ENCODE results near the gene VAMP2. TPM values are rescaled to one million over a fixed set of nuclear protein-coding genes. Genes with fewer than 3 reads are reported as not detected.

The VAMP2 gene
- polyA plus RNA-seq, 1 donor from 2014 or later, result 98.3 TPM

DNA sequence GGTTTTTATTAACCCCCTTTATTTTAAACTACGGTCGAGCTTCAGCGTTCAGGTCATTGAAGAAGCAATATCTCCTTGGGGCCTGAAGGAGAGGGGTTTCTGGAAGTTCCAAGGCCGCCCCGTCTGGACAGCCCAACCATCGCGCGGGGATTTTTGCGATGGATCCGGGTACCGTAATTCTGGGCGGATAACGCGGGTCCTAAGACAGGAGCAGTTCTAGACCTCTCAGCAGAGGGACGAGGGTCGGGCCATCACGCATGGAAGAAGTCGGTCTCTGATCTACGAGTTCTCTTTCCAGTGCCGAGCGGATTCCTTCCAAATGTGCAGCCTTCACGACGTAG, 23.7 kb upstream of the VAMP2 start:
- Histone ChIP-seq H3K36me3 (ENCODE audit: insufficient read depth, low read length) (no peaks in the 10 kb centered on the region), H3K9me2 (ENCODE audit: insufficient read depth, low read length) (no peaks in the 10 kb centered on the region), H3K27me3 (ENCODE audit: insufficient read depth, low read depth, low read length) (no peaks in the 10 kb centered on the region), H3K9ac (ENCODE audit: low read length) (peak overlapping the region; percentile 77), H3K4me2 (ENCODE audit: low read length) (peak overlapping the region; percentile 28), H2AFZ (ENCODE audit: low read depth, low read length) (peak overlapping the region; percentile 45), H3K9me3 (ENCODE audit: low read length) (no peaks in the 10 kb centered on the region), H3K79me2 (replicated peaks; ENCODE audit: insufficient read depth, low read length) (no peaks in the 10 kb centered on the region), H3K4me3 (ENCODE audit: low read length) (peak overlapping the region; percentile 100), H4K20me1 (ENCODE audit: insufficient read depth) (peaks cover 3% of the 10 kb centered on the region), H3F3A (ENCODE audit: insufficient read depth, low read length, poor library complexity, severe bottlenecking) (peaks cover 8% of the 10 kb centered on the region), H3K27ac (ENCODE audit: low read length) (peak overlapping the region; percentile 87)
- TF ChIP-seq RAD21 (conservative IDR thresholded peaks at IDR 0.05) (no peak), POLR2AphosphoS5 (IDR thresholded peaks at IDR 0.05) (no peak), MXI1 (conservative IDR thresholded peaks at IDR 0.05; ENCODE audit: poor library complexity, severe bottlenecking) (peak; percentile 6)

DNA sequence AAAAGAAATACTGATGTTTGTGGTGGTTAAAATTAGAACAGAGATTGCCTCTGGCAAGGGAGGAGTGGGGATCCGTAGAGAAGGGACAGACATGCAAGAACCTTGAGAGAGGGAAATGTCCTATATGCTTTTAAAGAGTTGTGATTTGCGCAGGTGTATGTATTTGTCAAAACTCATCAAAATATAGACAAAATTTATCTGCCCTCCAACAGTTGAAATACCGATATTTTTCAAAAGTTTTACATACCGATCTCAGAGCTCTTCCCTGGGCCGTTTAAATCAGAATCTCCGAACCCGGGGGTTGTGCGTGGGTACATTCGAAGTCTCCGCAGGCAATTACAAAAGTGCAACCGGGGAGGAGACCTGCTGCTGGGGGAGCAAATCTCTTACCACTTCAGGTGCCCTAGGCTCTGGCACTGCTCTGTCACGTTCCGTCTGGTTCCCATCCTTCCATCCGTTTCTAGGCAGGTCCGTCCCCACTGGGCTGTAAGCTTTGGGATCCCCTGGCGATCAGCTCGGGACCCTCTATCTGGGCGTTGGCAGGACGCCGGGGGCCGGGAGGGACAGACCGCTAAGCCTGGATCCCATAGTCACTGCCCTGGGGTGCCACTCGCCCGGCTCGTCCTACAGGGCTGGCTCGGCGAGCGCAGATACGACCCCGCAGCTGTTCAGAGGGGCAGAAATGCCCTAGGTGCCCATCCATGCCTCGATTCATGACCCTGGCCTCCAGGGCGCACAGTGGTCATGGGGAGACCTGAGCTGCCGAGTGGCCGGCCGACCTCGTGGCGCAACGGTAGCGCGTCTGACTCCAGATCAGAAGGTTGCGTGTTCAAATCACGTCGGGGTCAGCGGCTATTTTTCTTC, 23.1 kb upstream of the VAMP2 start:
- H2AFZ ChIP-seq (ENCODE audit: low read depth, low read length), result no peak overlapping the region
- H3K27ac ChIP-seq (ENCODE audit: low read length), result peak overlapping the region; percentile 87
- H3F3A ChIP-seq (ENCODE audit: insufficient read depth, low read length, poor library complexity, severe bottlenecking), result peaks cover 7% of the 10 kb centered on the region
- H3K9me3 ChIP-seq (ENCODE audit: low read length), result no peaks in the 10 kb centered on the region
- no peaks in the 10 kb centered on the region for H3K27me3 ChIP-seq (ENCODE audit: insufficient read depth, low read depth, low read length)
- H3K4me3 ChIP-seq (ENCODE audit: low read length), result peak overlapping the region; percentile 100
- no peaks in the 10 kb centered on the region for H3K9me2 ChIP-seq (ENCODE audit: insufficient read depth, low read length)
- peak overlapping the region; percentile 77 for H3K9ac ChIP-seq (ENCODE audit: low read length)
- peaks cover 3% of the 10 kb centered on the region for H4K20me1 ChIP-seq (ENCODE audit: insufficient read depth)
- H3K4me2 ChIP-seq (ENCODE audit: low read length), result peak overlapping the region; percentile 80
- H3K79me2 ChIP-seq (replicated peaks; ENCODE audit: insufficient read depth, low read length), result no peaks in the 10 kb centered on the region
- H3K36me3 ChIP-seq (ENCODE audit: insufficient read depth, low read length), result no peaks in the 10 kb centered on the region
- TF ChIP-seq MXI1 (conservative IDR thresholded peaks at IDR 0.05; ENCODE audit: poor library complexity, severe bottlenecking), result peak; percentile 56
- TF ChIP-seq RAD21 (conservative IDR thresholded peaks at IDR 0.05), result no peak
- peak; percentile 55 for TF ChIP-seq POLR2AphosphoS5 (IDR thresholded peaks at IDR 0.05)
- no peak for TF ChIP-seq EZH2 (IDR thresholded peaks at IDR 0.05; ENCODE audit: borderline replicate concordance, insufficient read depth, low read length, poor library complexity, severe bottlenecking)

DNA sequence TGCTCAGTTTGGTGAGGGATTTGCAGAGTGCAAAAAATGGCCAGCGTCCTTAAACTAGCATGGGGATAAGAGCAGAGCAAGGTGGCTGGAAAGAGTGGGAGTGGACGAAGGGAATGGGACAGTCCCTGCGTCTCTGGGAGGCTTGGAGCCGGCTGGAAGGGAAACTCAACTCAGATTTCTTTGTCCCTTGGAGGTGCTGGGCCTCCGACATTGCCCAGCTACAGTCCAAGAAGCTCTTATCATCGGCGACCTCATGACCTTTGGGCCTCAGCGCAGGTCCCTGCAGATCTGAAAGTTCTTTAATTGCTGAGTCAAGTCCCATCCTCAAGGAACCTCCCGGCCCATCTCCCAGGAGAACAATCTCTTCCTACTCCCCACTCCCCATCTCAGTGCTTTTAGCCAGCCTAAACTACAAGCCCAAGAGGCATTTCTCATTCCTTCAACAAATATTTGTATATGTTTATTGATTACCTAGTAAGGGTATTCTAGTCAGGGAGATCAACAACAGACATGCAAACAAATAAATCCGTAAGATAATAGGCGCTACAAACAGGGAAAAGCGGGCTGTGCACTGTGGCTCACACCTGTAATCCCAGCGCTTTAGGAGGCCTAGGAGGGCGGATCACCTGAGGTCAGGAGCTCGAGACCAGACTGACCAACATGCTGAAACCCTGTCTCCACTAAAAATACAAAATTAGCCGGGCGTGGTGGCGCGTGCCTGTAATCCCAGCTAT, 14.4 kb upstream of the VAMP2 start:
- Histone ChIP-seq H3K27ac (ENCODE audit: low read length) (peak overlapping the region; percentile 83), H3K27me3 (ENCODE audit: insufficient read depth, low read depth, low read length) (no peaks in the 10 kb centered on the region), H3K36me3 (ENCODE audit: insufficient read depth, low read length) (no peaks in the 10 kb centered on the region), H3K9ac (ENCODE audit: low read length) (peak overlapping the region; percentile 90), H2AFZ (ENCODE audit: low read depth, low read length) (peak overlapping the region; percentile 99), H3K9me3 (ENCODE audit: low read length) (no peaks in the 10 kb centered on the region), H4K20me1 (ENCODE audit: insufficient read depth) (no peaks in the 10 kb centered on the region), H3K79me2 (replicated peaks; ENCODE audit: insufficient read depth, low read length) (no peaks in the 10 kb centered on the region), H3K4me3 (ENCODE audit: low read length) (peak overlapping the region; percentile 81), H3F3A (ENCODE audit: insufficient read depth, low read length, poor library complexity, severe bottlenecking) (peaks cover 9% of the 10 kb centered on the region), H3K9me2 (ENCODE audit: insufficient read depth, low read length) (no peaks in the 10 kb centered on the region), H3K4me2 (ENCODE audit: low read length) (peak overlapping the region; percentile 73)
- TF ChIP-seq TAF1 (IDR thresholded peaks at IDR 0.05; ENCODE audit: low read depth) (no peak), SMC3 (conservative IDR thresholded peaks at IDR 0.05; ENCODE audit: poor library complexity) (no peak), POLR2AphosphoS5 (IDR thresholded peaks at IDR 0.05) (no peak), EP300 (conservative IDR thresholded peaks at IDR 0.05; ENCODE audit: poor library complexity, severe bottlenecking) (no peak), MXI1 (conservative IDR thresholded peaks at IDR 0.05; ENCODE audit: poor library complexity, severe bottlenecking) (no peak), EZH2 (IDR thresholded peaks at IDR 0.05; ENCODE audit: borderline replicate concordance, insufficient read depth, low read length, poor library complexity, severe bottlenecking) (no peak), RAD21 (conservative IDR thresholded peaks at IDR 0.05) (no peak)
- TF ChIP-seq, protein P1, sequence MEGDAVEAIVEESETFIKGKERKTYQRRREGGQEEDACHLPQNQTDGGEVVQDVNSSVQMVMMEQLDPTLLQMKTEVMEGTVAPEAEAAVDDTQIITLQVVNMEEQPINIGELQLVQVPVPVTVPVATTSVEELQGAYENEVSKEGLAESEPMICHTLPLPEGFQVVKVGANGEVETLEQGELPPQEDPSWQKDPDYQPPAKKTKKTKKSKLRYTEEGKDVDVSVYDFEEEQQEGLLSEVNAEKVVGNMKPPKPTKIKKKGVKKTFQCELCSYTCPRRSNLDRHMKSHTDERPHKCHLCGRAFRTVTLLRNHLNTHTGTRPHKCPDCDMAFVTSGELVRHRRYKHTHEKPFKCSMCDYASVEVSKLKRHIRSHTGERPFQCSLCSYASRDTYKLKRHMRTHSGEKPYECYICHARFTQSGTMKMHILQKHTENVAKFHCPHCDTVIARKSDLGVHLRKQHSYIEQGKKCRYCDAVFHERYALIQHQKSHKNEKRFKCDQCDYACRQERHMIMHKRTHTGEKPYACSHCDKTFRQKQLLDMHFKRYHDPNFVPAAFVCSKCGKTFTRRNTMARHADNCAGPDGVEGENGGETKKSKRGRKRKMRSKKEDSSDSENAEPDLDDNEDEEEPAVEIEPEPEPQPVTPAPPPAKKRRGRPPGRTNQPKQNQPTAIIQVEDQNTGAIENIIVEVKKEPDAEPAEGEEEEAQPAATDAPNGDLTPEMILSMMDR (IDR thresholded peaks at IDR 0.05; ENCODE audit: poor library complexity, severe bottlenecking), result no peak
- TF ChIP-seq, protein P2, sequence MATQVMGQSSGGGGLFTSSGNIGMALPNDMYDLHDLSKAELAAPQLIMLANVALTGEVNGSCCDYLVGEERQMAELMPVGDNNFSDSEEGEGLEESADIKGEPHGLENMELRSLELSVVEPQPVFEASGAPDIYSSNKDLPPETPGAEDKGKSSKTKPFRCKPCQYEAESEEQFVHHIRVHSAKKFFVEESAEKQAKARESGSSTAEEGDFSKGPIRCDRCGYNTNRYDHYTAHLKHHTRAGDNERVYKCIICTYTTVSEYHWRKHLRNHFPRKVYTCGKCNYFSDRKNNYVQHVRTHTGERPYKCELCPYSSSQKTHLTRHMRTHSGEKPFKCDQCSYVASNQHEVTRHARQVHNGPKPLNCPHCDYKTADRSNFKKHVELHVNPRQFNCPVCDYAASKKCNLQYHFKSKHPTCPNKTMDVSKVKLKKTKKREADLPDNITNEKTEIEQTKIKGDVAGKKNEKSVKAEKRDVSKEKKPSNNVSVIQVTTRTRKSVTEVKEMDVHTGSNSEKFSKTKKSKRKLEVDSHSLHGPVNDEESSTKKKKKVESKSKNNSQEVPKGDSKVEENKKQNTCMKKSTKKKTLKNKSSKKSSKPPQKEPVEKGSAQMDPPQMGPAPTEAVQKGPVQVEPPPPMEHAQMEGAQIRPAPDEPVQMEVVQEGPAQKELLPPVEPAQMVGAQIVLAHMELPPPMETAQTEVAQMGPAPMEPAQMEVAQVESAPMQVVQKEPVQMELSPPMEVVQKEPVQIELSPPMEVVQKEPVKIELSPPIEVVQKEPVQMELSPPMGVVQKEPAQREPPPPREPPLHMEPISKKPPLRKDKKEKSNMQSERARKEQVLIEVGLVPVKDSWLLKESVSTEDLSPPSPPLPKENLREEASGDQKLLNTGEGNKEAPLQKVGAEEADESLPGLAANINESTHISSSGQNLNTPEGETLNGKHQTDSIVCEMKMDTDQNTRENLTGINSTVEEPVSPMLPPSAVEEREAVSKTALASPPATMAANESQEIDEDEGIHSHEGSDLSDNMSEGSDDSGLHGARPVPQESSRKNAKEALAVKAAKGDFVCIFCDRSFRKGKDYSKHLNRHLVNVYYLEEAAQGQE (IDR thresholded peaks at IDR 0.05; ENCODE audit: borderline replicate concordance), result no peak
